Mucosa of descending colon (tissue), 3 donors: Measurements from ENCODE around the gene SLX9. TPM values are rescaled to one million over a fixed set of nuclear protein-coding genes. Genes with fewer than 3 reads are reported as not detected.

Source experiments
- ATAC-seq: fragments of 200-7000 bp; cut with Tn5 transposase; one replicate; pipeline ENCODE4 v1.9.1; 2020; ENCODE audit warnings: mild to moderate bottlenecking, moderate library complexity
- DNase-seq, 3 donors: peaks; one replicate each; pipeline ENCODE4 v3.0.0-alpha.2; 2020
- H3K36me3 ChIP-seq: fragments of 200-600 bp; one replicate; pipeline ENCODE4 v1.8.0; 2021; ENCODE audit warnings: low read depth, mild to moderate bottlenecking
- H3K4me1 ChIP-seq: fragments of 200-600 bp; one replicate; pipeline ENCODE4 v1.8.0; 2021; ENCODE audit warnings: low read depth, mild to moderate bottlenecking
- H3K4me3 ChIP-seq: fragments of 200-600 bp; one replicate; pipeline ENCODE4 v1.8.0; 2021; ENCODE audit warnings: mild to moderate bottlenecking
- H3K9me3 ChIP-seq: fragments of 200-600 bp; one replicate; pipeline ENCODE4 v1.8.0; 2021; ENCODE audit warnings: mild to moderate bottlenecking
- CTCF ChIP-seq: fragments of 200-600 bp; IDR thresholded peaks from one replicate; pipeline ENCODE4 v1.8.0; 2022; ENCODE audit warnings: antibody characterized with exemption, mild to moderate bottlenecking
- intact Hi-C, 2 donors: fragments of 100-400 bp; cut with DNase I in 1 of 2; cut with micrococcal nuclease in 1 of 2; formaldehyde crosslinking; loops; one replicate each; pipeline versions ENCODE4 v1.11.0 to v1.11.1; 2022; cut with DNase I, micrococcal nuclease
- total RNA-seq, 3 donors: library from RNA; stranded (reverse); fragmentation: NEBNext Ultra II Directional in 2 of 3; extraction: Animal tissue kit (Norgen Biotek cat#: 25700) in 2 of 3; gene quantifications; one replicate each; pipeline versions ENCODE4 v1.2.1 to v1.2.4, GENCODE V29; 2021 to 2023
- donor health status: DM: no; HTN: no; CAD: no; lungs with moderate emphysema.
- donor health status: DM: no; HTN: no; CAD: no.
- donor health status: DM: no; HTN: yes; CAD: no.

The SLX9 gene
- total RNA-seq, 3 donors from 2014 or later, result 19.8 to 42.2 (median 20.9) TPM

GRCh38 chr21:45026066-45026745 is 86.4 kb downstream of the SLX9 start:
- intact Hi-C loops, result no loop called here
- Histone ChIP-seq H3K36me3 (no peaks in the 10 kb centered on the region), H3K4me1 (no peaks in the 10 kb centered on the region), H3K4me3 (no peak overlapping the region), H3K9me3 (no peaks in the 10 kb centered on the region)
- no peak for TF ChIP-seq CTCF
- DNase-seq (no peak), ATAC-seq (no peak)

Other genes with a start within 250 kb of the SLX9 start
- not detected for gene KRTAP10-12, start 242.9 kb upstream of the SLX9 start, total RNA-seq
- under 1 TPM in 1 of 3 donors, not detected in 2; 0.28 TPM for gene TSPEAR, start 228.5 kb upstream of the SLX9 start, total RNA-seq
- 10 to 100 TPM; 64.2 to 85.4 (median 66.8) TPM for gene UBE2G2, start 138.2 kb upstream of the SLX9 start, total RNA-seq
- 10 to 100 TPM; 68.9 to 76.9 (median 69.4) TPM for gene SUMO3, start 122.0 kb upstream of the SLX9 start, total RNA-seq
- gene PTTG1IP, start 66.3 kb upstream of the SLX9 start, total RNA-seq, result 100 to 1,000 TPM; 202 to 391 (median 286) TPM
- 10 to 100 TPM; 10.8 to 52.3 (median 51.1) TPM for gene ITGB2, start 19.1 kb upstream of the SLX9 start, total RNA-seq
- gene ADARB1, start 134.6 kb downstream of the SLX9 start, total RNA-seq, result 10 to 100 TPM in 1 of 3 donors, 1 to 10 TPM in 2; 5.4 to 91.2 (median 8.8) TPM